Prostate gland (tissue), 2 donors: ENCODE data around the gene ALG12. TPM values are rescaled to one million over a fixed set of nuclear protein-coding genes. Genes with fewer than 3 reads are reported as not detected.
A peak's percentile ranks its signal among the peaks of the same experiment; 100 is the strongest.

ENCODE experiments used
- DNase-seq: peaks from one replicate; pipeline ENCODE4 v3.0.0-alpha.2; 2019; ENCODE audit warnings: low spot score
- H3K27ac ChIP-seq, 2 donors: fragments of 200-600 bp; sonication (generic); 2 replicates each; pipeline ENCODE4 v1.5.1; 2017 to 2019
- H3K27me3 ChIP-seq: fragments of 200-600 bp; sonication (generic); replicated peaks from 2 replicates; pipeline ENCODE4 v1.5.1; 2019; ENCODE audit not compliant: insufficient read depth
- H3K36me3 ChIP-seq, 2 donors: fragments of 200-600 bp; sonication (generic); 1 replicate in 1 of 2; 2 replicates in 1 of 2; pipeline versions ENCODE4 v1.5.1 to v1.8.1; 2017 to 2019
- H3K4me1 ChIP-seq: fragments of 200-600 bp; sonication (generic); replicated peaks from 2 replicates; pipeline ENCODE4 v1.5.1; 2019
- H3K4me3 ChIP-seq, 2 donors: fragments of 200-600 bp; sonication (generic); 2 replicates each; pipeline ENCODE4 v1.5.1; 2017 to 2019
- H3K9me3 ChIP-seq: fragments of 200-600 bp; sonication (generic); 2 replicates; pipeline ENCODE4 v1.5.1; 2017
- CTCF ChIP-seq, 4 experiments: fragments of 200-600 bp in 2 of 4; fragments of 450-650 bp in 2 of 4; sonication (generic) in 2 of 4; IDR thresholded peaks; 1 replicate in 3 of 4; 2 replicates in 1 of 4; pipeline ENCODE4 v1.5.1; 2016 to 2019; ENCODE audit warnings: antibody characterized with exemption in 4 of 4, mild to moderate bottlenecking in 2 of 4, moderate library complexity in 2 of 4
- POLR2A ChIP-seq: fragments of 450-650 bp; IDR thresholded peaks from one replicate; pipeline ENCODE4 v1.6.1; 2016; ENCODE audit warnings: antibody characterized with exemption, mild to moderate bottlenecking
- POLR2AphosphoS5 ChIP-seq: sonication (generic); formaldehyde crosslinking; IDR thresholded peaks from one replicate; pipeline ENCODE4 v1.6.1; 2017; ENCODE audit warnings: antibody characterized with exemption
- WGBS: methylation state at CpG from one replicate; pipeline ENCODE4 v1.1.5; 2018; 5-methylcytosine and 5-hydroxymethylcytosine counted together
- intact Hi-C: fragments of 100-400 bp; cut with DNase I; formaldehyde crosslinking; loops from one replicate; pipeline ENCODE4 v1.14.2; 2022
- total RNA-seq, 2 donors: library from RNA; depleted of rRNA; stranded (reverse); fragments of >200 nt; gene quantifications; one replicate each; pipeline ENCODE4 v1.1.0, GENCODE V29; 2016

ALG12 gene
- total RNA-seq, 2 donors from 2014 or later = 26.1 to 33.6 TPM

- intact Hi-C loops = no loop called here
- WGBS = 91% methylated on average over 29 of the region's 29 CpGs
- TF ChIP-seq POLR2AphosphoS5 = no peak
- no peak for TF ChIP-seq CTCF (IDR thresholded peaks at IDR 0.05)
- TF ChIP-seq POLR2A = no peak
Observed at GRCh38 chr22:49861642-49862495, 56.4 kb downstream of the ALG12 start.

GRCh38 chr22:49858827-49859226 lies 59.4 kb downstream of the ALG12 start:
- no peak overlapping the region for H3K27ac ChIP-seq
- H3K4me1 ChIP-seq = peaks cover 5% of the 10 kb centered on the region
- no peaks in the 10 kb centered on the region for H3K36me3 ChIP-seq
- intact Hi-C loops = no loop called here
- no peak for DNase-seq
- no peak overlapping the region for H3K4me3 ChIP-seq
- 95% methylated on average over 13 of the region's 14 CpGs for WGBS
- no peaks in the 10 kb centered on the region for H3K9me3 ChIP-seq
- H3K27me3 ChIP-seq = no peaks in the 10 kb centered on the region
- TF ChIP-seq POLR2AphosphoS5 (no peak), POLR2A (no peak), CTCF (IDR thresholded peaks at IDR 0.05) (no peak)

More at GRCh38 chr22:49861642-49862495, 56.4 kb downstream of the ALG12 start:
- H3K4me1 ChIP-seq = no peaks in the 10 kb centered on the region
- H3K27me3 ChIP-seq = no peaks in the 10 kb centered on the region
- H3K36me3 ChIP-seq = no peaks in the 10 kb centered on the region
- DNase-seq = no peak
- no peak overlapping the region for H3K27ac ChIP-seq
- H3K4me3 ChIP-seq = no peak overlapping the region
- no peaks in the 10 kb centered on the region for H3K9me3 ChIP-seq

GRCh38 chr22:49856766-49857618 lies 61.2 kb downstream of the ALG12 start:
- no peak for TF ChIP-seq POLR2AphosphoS5
- TF ChIP-seq CTCF (IDR thresholded peaks at IDR 0.05) = no peak
- TF ChIP-seq POLR2A = no peak
- intact Hi-C loops = no loop called here
- H3K9me3 ChIP-seq = no peaks in the 10 kb centered on the region
- no peaks in the 10 kb centered on the region for H3K27me3 ChIP-seq
- WGBS = 87% methylated on average over 25 of the region's 31 CpGs
- no peak overlapping the region for H3K27ac ChIP-seq
- DNase-seq = no peak
- H3K4me3 ChIP-seq = no peak overlapping the region
- peaks cover 5% of the 10 kb centered on the region for H3K4me1 ChIP-seq
- no peaks in the 10 kb centered on the region for H3K36me3 ChIP-seq

- Histone ChIP-seq H3K9me3 (no peaks in the 10 kb centered on the region), H3K36me3 (no peaks in the 10 kb centered on the region), H3K27ac (no peak overlapping the region), H3K4me3 (no peak overlapping the region), H3K27me3 (no peaks in the 10 kb centered on the region), H3K4me1 (peaks cover 5% of the 10 kb centered on the region)
- no peak for TF ChIP-seq POLR2A
- WGBS = 90% methylated on average over 19 of the region's 23 CpGs
- no peak for DNase-seq
- intact Hi-C loops = no loop called here
Observed at GRCh38 chr22:49856343-49856742, 61.9 kb downstream of the ALG12 start.

GRCh38 chr22:49855251-49855911 lies 62.9 kb downstream of the ALG12 start:
- H3K9me3 ChIP-seq = no peaks in the 10 kb centered on the region
- TF ChIP-seq CTCF (IDR thresholded peaks at IDR 0.05) (no peak), POLR2A (no peak)
- peaks cover 5% of the 10 kb centered on the region for H3K4me1 ChIP-seq
- no peak for DNase-seq
- peak overlapping the region in 1 of 2 donors; percentile 39 for H3K27ac ChIP-seq
- H3K4me3 ChIP-seq = no peak overlapping the region
- H3K27me3 ChIP-seq = no peaks in the 10 kb centered on the region
- intact Hi-C loops = no loop called here
- H3K36me3 ChIP-seq = no peaks in the 10 kb centered on the region
- WGBS = 36% methylated on average over 9 of the region's 9 CpGs
